Measurements from ENCODE around the gene ENTREP3. TPM values are rescaled to one million over a fixed set of nuclear protein-coding genes. Genes with fewer than 3 reads are reported as not detected.

Gene ENTREP3
- total RNA-seq, 1 experiment from 2014 or later, result 69.9 TPM

GRCh38 chr1:155272466-155273342, 17.4 kb upstream of the ENTREP3 start:
- Histone ChIP-seq H3K9me3 (ENCODE audit: control insufficient read depth in 1 of 2, insufficient read depth in 1 of 2, low read depth in 1 of 2, low read length in 2 of 2) (no peaks in the 10 kb centered on the region), H3K4me1 (ENCODE audit: control insufficient read depth in 1 of 2, insufficient read depth in 2 of 2, low read length in 2 of 2) (peaks cover 13 to 26% of the 10 kb centered on the region in 2 experiments), H3K4me3 (replicated peaks in 1 of 2; ENCODE audit: low read depth in 1 of 2, low read length in 2 of 2) (peak overlapping the region; percentile 82 to 85), H2AFZ (ENCODE audit: low read depth, low read length, poor library complexity, severe bottlenecking) (no peak overlapping the region), H3K36me3 (ENCODE audit: control insufficient read depth in 1 of 2, insufficient read depth in 2 of 2, low read length in 2 of 2) (peaks cover 22 to 31% of the 10 kb centered on the region in 2 experiments), H3K9ac (ENCODE audit: low read length) (peak overlapping the region; percentile 78), H3K79me2 (ENCODE audit: insufficient read depth, low read length) (peaks cover 52% of the 10 kb centered on the region), H3K4me2 (ENCODE audit: low read length) (peak overlapping the region; percentile 97), H3K9me2 (ENCODE audit: insufficient read depth) (no peaks in the 10 kb centered on the region), H3K27ac (ENCODE audit: low read depth, low read length) (peak overlapping the region; percentile 96), H4K20me1 (ENCODE audit: insufficient read depth) (no peaks in the 10 kb centered on the region), H3K27me3 (ENCODE audit: insufficient read depth, low read length) (no peaks in the 10 kb centered on the region)
- TF ChIP-seq YY1 (IDR thresholded peaks at IDR 0.05; ENCODE audit: extremely low read depth, insufficient replicate concordance, low read depth, low read length) (peak; percentile 59), RAD21 (IDR thresholded peaks at IDR 0.05; ENCODE audit: low read depth) (no peak), CTCF (IDR thresholded peaks at IDR 0.05 in 2 of 3, conservative IDR thresholded peaks at IDR 0.05 in 1 of 3; ENCODE audit: borderline replicate concordance in 1 of 3, insufficient read depth in 1 of 3, low read depth in 2 of 3, low read length in 2 of 3) (no peak), SRF (IDR thresholded peaks at IDR 0.05; ENCODE audit: low read depth) (no peak), ATF3 (IDR thresholded peaks at IDR 0.05) (no peak), ZBTB33 (IDR thresholded peaks at IDR 0.05; ENCODE audit: extremely low read depth, insufficient replicate concordance, low read length) (no peak), TCF7L2 (IDR thresholded peaks at IDR 0.05; ENCODE audit: borderline replicate concordance, extremely low read depth, insufficient read depth, insufficient read length) (peak; percentile 79)
- CTCF ChIA-PET, result interaction anchor here (0.6 to 1.2 kb wide), 5 partner anchors 21 to 100 kb away, joined by 3 to 9 read pairs (median 3); partner anchors contain the start of genes FDPS, KRTCAP2, MTX1 and THBS3
- RAD21 ChIA-PET (ENCODE audit: low non-redundant PET in 1 of 2, low total read pairs in 2 of 2, uncharacterized antibody in 2 of 2, unreplicated experiment in 2 of 2), result interaction anchor here (0.5 to 1.2 kb wide), 5 partner anchors 48 to 290 kb away, joined by 3 to 7 read pairs (median 3); partner anchors contain the start of genes ASH1L (in 1 of the 2) and ZBTB7B (in 1 of the 2)
- BruUV-seq (replicated peaks), result TSS peak; percentile 83
- POLR2A ChIA-PET, result interaction anchor here (0.6 to 2.4 kb wide), 10 partner anchors 11 to 548 kb away, joined by 3 to 19 read pairs (median 4); partner anchors contain the start of genes ENTREP3 and SCAMP3
- ATAC-seq (peak; percentile 49), DNase-seq (ENCODE audit: low read depth, low spot score) (no peak)
- intact Hi-C loops (cut with micrococcal nuclease), result no loop called here

Data from HCT116 (cell line).